Activated T-helper 1 cell treated with anti-CD3 and anti-CD28 coated beads, Interleukin-2, amount 50 U/mL, for 16 hours (primary cell): ENCODE measurements around the gene PYROXD2.

ENCODE experiments used
- DNase-seq, 2 donors: peaks; one replicate each; pipeline ENCODE4 v3.0.0-alpha.2; 2020; ENCODE audit warnings: low read depth in 1 of 2, low spot score in 1 of 2

The PYROXD2 gene

GRCh38 chr10:98435178-98435577 is 20.2 kb upstream of the PYROXD2 start:
- no peak for DNase-seq

DNA sequence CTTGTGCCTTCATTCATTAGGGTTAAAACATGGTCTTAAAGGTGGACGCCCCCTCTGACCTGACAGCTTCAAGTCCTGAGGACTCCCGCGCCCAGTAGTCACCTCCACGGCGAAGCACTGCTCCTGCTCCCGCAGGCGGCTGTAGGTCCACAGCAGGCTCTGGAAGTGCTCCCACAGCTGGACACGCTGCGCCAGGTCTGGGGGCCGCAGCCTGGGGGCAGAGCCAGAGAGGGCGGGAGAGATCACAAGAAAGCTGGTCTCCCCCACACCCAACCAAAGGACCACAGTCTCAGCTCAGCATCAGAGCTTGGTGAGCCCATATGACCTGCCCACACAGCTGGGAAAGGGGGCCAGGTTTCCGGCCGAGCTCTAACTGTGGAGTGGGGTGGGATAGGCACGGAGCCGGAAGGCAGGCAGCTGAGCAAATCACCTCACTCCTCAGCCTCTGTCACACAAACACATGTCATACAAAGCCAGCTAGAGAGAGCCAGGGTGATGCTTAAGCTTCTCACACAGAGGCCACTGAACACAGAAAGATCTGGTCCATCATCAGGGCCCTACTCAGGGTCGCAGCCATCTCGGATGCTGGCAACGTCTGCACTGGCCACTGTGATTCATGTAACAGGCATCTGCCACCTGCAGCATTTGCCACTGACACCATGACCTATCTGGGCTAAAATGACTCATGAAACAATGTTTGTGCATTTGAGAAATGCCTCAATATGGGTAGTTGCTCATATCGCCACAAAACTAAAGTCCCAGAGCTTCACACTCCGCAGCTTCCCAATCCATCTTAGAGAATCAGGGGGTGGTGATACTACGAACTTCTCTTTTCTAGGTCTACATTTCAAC is 19.1 kb upstream of the PYROXD2 start:
- DNase-seq = no peak

DNA sequence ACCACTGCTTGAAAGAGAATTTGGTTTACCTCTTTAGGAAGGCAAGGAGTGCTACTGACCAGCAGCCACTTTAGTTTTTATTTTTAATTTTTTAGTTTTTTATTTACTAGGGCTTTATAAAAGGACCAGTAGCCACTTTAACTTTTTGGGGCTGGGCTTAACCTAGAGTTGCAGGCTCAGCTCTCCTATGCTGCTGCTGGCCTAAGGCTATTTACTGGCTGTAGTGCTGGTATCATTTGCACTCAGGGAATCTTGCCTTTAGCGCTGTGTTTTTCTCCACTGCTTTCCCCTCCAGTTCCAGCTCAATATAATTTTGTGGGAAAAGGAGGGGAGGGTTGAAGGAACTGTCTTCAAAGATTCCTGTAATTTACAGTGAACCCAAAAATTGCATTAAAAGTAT is 18.4 kb upstream of the PYROXD2 start:
- no peak for DNase-seq

DNA sequence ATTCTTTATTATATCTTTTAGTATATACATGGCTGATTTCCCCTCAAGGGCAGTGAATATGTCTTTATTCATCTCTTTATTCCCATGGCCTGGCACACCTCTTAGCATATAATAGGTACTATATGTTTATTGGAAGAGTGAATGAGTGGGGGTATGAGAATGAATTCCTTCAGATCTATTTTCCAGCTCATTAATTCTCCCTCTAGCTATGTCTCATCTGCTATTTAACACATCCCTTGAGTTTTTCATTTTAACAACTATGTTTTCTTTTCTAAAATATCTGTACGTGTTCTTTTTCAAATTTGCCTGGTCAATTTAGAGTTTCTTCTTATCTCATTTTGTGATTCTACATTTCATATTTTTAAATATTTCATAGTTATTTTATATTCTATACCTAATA is 17.3 kb upstream of the PYROXD2 start:
- no peak for DNase-seq

DNA sequence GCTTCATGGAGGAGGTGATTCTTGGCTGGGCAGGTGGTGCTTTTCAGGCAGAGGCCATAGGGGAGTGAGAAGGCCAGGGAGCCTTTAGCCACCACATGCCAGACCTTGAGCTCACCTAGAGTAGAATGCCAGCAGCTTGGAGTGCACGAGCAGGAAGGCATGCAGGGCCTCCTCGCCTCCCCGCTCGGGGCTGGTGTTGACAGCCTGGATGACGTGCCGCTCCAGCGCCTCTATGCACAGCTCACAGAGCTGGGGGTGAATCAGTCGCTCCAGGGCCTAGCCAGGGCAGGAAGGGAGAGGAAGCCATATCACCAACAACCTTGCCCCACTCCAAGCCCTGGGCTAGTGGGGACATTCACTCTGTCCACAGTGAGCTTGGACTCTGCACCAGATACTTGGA is 16.0 kb upstream of the PYROXD2 start:
- no peak for DNase-seq

- no peak for DNase-seq
These were observed 15.4 kb upstream of the PYROXD2 start for GRCh38 chr10:98430427-98430826.

- no peak for DNase-seq
These were observed 14.5 kb upstream of the PYROXD2 start for GRCh38 chr10:98429320-98430072.

DNA sequence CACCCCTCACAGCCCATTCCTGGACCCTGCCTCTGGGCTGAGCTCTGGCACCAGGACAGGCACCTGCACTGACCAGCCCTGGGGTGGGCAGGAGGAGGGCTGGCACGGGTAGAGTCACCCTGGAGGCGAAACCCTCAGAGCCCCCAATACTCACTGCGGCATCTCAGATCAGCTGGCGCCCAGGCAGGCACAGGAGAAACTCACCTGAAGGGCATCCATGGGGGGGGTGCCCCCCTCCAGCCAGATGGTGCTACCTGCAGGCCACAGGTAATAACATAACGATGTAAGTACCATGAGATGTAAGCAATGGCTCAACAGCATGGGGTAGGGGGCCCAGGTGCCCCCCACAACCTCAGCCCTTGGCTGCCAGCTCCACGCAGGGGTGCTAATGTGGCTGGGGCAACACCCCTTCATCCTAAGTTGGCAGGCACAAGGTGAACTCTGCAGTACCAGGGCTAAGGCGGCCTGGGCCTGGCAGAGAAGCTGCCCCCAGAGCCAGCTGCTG is 12.1 kb upstream of the PYROXD2 start:
- no peak for DNase-seq

- DNase-seq = no peak
These were observed 10.8 kb upstream of the PYROXD2 start for GRCh38 chr10:98425511-98426352.

DNA sequence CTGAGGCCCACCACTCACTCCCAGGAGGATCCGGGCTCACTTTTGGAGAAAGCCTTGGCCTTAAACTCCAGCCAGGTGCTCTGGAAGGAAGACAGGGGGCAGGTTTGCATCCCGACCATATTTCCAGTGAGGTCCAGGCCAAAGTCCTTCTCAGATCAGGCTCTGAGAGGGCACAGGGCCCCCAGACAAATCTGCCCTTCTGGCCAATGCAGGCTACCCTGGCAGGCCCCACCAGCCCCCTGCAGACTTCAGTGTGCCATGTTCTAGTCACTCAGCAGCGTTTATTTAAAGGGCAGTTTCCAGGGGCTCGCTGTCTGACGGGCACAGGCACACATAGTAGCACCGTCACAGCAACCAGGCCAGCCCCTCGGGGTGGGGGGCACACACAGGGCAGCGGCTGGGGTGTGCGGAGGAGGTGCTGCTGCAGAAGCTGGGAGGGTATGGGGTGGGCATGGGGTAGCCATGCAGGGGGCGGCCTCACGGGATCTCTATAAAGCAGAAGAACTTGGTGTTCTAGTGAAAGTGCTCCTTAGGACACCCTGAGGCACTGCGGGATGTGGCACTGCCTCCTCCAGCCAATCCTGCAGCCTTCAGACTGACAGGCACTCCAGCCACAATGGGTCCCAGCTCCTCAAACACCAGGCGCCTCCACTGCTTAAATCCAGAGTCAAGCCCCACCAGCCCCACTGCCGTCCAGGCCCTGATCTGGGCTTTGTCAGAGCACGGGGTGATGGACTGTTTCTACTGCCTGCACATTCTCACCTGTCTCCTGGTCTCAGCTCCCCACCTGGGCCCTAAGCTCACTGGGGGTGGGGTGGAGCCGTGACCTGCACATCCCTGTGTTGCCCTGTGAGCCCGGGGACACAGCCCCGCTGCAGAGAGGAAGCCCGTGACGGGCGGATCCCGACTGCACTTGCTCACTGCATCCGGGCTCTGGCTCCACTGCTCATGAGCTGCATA is 9.6 kb upstream of the PYROXD2 start:
- no peak for DNase-seq

- DNase-seq = no peak
These were observed 8.7 kb upstream of the PYROXD2 start for GRCh38 chr10:98423691-98424120.

- no peak for DNase-seq
These were observed 7.2 kb upstream of the PYROXD2 start for GRCh38 chr10:98422182-98422581.

DNA sequence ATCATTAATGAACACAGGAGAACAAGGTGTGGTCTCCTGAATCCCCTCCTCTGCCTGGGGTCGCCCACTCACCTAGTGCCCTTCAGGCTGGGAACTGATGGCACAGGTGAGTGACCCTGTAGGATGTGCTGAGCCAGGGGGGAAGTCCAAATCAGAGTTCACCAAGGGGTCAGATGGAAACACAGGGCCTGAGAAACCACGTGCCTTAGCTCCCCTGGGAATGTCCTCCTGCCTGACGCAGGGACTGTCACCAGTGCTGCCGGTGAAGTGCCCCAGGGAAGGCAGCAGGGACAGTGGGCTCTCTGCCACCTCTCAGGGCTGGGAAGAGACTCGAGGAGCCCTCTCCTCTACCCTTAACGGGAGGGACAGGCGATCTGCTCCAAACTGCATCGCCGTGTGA is 5.8 kb upstream of the PYROXD2 start:
- no peak for DNase-seq

DNA sequence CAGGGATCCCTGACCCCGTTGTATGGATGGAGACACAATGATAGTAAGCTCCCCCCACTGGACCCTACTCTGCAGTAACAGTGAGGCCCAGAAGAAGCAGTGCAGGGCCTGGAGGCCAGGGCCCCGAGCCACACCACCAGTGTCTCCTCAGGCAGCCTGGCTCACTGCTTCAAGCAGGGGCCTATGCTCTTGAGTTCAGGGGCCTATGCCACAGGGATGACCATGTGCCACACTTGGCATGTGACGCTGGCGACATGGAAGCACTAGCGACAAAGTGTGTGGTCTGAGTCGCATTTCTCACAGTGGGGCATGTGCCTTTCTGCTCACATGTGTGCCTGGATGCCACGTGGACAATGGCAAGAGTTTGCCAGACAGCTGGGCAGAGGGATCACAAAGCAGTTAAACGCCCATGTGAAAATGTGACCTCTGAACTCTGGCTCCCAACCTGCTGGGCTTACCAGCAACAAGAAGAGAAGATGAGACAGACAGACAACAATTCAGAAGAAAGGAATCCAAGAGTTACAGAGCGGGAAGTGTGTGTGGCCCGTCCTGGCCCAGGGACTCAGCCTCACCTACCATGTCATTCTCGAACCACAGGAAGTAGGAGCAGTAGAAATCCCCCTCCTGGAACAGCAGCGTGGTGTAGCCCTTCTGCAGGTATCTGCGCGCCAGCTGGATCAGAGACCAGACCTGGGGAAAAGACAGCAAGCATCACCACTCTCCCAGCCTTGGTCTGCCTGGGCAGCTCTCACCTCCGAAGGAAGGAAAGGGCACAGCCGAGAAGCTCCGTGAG is 4.7 kb upstream of the PYROXD2 start:
- DNase-seq = no peak

DNA sequence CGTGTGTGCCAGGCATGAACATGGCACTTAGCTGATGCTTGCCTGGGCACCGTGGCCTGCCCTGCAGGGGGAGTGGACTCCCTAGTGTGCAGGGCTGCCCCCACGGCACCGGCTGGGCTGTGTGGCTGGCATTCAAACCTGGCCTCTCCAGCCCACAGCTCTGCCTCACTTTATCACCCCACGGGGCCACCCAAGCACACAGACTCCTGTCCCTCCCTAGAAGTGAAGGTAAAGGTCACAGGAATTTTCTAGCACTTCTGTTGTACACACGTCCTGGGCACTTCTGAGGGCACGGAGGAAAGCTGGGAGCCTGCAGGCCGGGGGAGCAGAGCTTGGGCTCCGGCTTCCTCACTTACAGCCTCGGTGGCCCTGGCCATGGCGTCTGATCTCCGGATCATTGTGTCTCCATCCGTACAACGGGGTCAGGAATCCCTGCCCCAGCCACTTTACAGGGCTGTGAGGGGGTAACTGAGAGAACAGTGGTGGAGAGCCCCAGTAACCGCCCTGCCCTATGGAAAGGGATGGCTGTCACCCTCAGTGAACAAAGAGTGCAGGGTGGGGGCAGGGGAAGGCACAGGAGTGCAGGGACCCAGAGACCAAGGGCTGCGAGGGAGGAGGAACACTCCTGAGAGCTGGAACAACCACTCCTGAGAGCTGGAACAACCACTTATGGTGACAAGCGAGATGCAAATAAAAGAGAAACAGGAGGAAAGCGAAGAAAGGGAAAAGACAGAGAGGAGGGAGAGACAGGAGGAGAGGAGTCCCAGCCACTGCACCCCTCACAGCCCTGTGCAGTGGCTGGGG is 3.9 kb upstream of the PYROXD2 start:
- no peak for DNase-seq

DNA sequence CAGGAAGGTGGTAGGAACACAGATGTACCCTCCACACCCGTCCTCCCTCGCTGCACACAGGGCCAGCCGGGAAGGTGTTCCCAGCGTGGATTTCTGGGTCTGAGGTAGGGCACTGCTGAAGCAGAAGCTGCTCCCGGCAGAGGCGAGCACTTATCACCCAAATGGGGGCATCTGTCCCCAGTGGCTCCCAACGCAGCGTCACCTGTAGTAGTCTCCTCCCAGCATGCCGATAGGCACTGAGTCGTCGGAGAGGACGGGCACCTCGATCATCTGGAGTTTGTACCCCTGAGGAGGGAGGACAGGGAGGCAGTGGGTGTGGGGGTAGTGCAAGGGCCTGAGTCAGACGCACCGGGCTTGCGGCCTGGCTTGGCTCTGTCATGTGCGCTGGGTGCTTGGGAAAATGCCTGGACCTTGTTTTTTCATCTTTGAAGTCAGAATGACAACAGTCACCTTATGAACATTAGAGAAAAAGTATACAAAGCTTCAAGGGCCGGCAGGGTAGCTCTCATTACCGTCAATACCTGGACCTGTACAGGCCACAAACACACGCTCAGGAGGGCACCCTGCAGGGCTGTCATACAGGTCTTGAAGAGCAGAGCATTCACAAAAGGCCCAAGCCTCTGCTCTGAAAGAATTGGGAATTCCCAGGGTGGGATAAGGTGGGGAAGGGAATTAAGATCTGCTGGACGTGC is 3.1 kb upstream of the PYROXD2 start:
- DNase-seq = no peak

GRCh38 chr10:98417481-98417959 is 2.5 kb upstream of the PYROXD2 start:
- no peak for DNase-seq
